ENCODE measurements around the gene CDC27.

CDC27 gene

GRCh38 chr17:47070266-47070665 lies 118.8 kb downstream of the CDC27 start:
- peak; percentile 81 for DNase-seq (ENCODE audit: low spot score)
